Left kidney (tissue), 8 donors: ENCODE data around the gene CSAG3. TPM values are rescaled to one million over a fixed set of nuclear protein-coding genes. Genes with fewer than 3 reads are reported as not detected.
"Not testable (repeated sequence)": the region's sequence is repeated elsewhere in the genome, so short reads cannot be mapped to it uniquely, and the experiment has no call there.

ENCODE experiments used
- DNase-seq: peaks from one replicate; pipeline ENCODE4 v3.0.0-alpha.2; 2013
- long read RNA-seq, 8 donors: transcript quantifications; one replicate each; lab custom pipeline, GENCODE V29; 2026
- polyA plus RNA-seq: library from polyadenylated mRNA; unstranded; fragments of 120-200 nt; gene quantifications from one replicate; pipeline ENCODE4 v1.2.1, GENCODE V29; 2013; ENCODE audit not compliant: insufficient read length

Gene CSAG3
- not detected for polyA plus RNA-seq
- long read RNA-seq, donor 1, result 0 reads
- long read RNA-seq, donor 2, result 0 reads
- long read RNA-seq, donor 3, result 0 reads
- long read RNA-seq, donor 4, result 0 reads
- long read RNA-seq, donor 5, result 0 reads
- long read RNA-seq, donor 6, result 0 reads
- long read RNA-seq, donor 7, result 0 reads
- long read RNA-seq, donor 8, result 0 reads

GRCh38 chrX:152758918-152759317 is at the start of gene CSAG3:
Gene CSAG3, plus strand, starts transcription at chrX:152759218.
- not testable (repeated sequence) for DNase-seq

GRCh38 chrX:152713195-152713594 is 45.8 kb upstream of the CSAG3 start:
- not testable (repeated sequence) for DNase-seq

GRCh38 chrX:152713815-152714787 is 44.9 kb upstream of the CSAG3 start, which contains the start of gene MAGEA2B:
Gene MAGEA2B, plus strand, starts transcription at chrX:152714628. Its CDS starts 2,479 bp downstream, at chrX:152717107.
- not testable (repeated sequence) for DNase-seq

GRCh38 chrX:152725409-152725808 is 33.6 kb upstream of the CSAG3 start:
- DNase-seq, result no peak

GRCh38 chrX:152733261-152733975 is 25.6 kb upstream of the CSAG3 start, which contains the start of the genes CSAG1 and MAGEA12:
Gene CSAG1, minus strand, starts transcription at chrX:152733721. Its CDS starts 1,261 bp downstream, at chrX:152732460.
Gene MAGEA12, plus strand, starts transcription at chrX:152733757. Its CDS starts 2,405 bp downstream, at chrX:152736162.
- no peak for DNase-seq

GRCh38 chrX:152734143-152734858 is 24.7 kb upstream of the CSAG3 start:
- DNase-seq, result not testable (repeated sequence)

GRCh38 chrX:152735101-152735500 is 23.9 kb upstream of the CSAG3 start:
- DNase-seq, result no peak

- no peak for DNase-seq
Observed at GRCh38 chrX:152735860-152736511, 23.0 kb upstream of the CSAG3 start.

- DNase-seq, result not testable (repeated sequence)
Observed at GRCh38 chrX:152736528-152736927, 22.5 kb upstream of the CSAG3 start.

- no peak for DNase-seq
Observed at GRCh38 chrX:152738560-152738959, 20.5 kb upstream of the CSAG3 start.

GRCh38 chrX:152753686-152754650 is 5.0 kb upstream of the CSAG3 start, which contains the start of gene MAGEA2:
Gene MAGEA2, minus strand, starts transcription at chrX:152753842. Its CDS starts 2,479 bp downstream, at chrX:152751363.
- not testable (repeated sequence) for DNase-seq

- not testable (repeated sequence) for DNase-seq
Observed at GRCh38 chrX:152754871-152755270, 4.1 kb upstream of the CSAG3 start.

- DNase-seq, result not testable (repeated sequence)
Observed at GRCh38 chrX:152759544-152759943, 526 bp downstream of the CSAG3 start.

- not testable (repeated sequence) for DNase-seq
Observed at GRCh38 chrX:152761582-152761981, 2.6 kb downstream of the CSAG3 start.

- DNase-seq, result not testable (repeated sequence)
Observed at GRCh38 chrX:152766562-152766961, 7.5 kb downstream of the CSAG3 start.

- DNase-seq, result not testable (repeated sequence)
Observed at GRCh38 chrX:152769549-152770289, 10.7 kb downstream of the CSAG3 start, which contains the start of gene MAGEA6. Gene MAGEA6, minus strand, starts transcription at chrX:152769689. Its CDS starts 2,039 bp downstream, at chrX:152767650.

- DNase-seq, result not testable (repeated sequence)
Observed at GRCh38 chrX:152787062-152787461, 28.0 kb downstream of the CSAG3 start.

- DNase-seq, result no peak
Observed at GRCh38 chrX:152798945-152799344, 39.9 kb downstream of the CSAG3 start.

- DNase-seq, result no peak
Observed at GRCh38 chrX:152806035-152806434, 47.0 kb downstream of the CSAG3 start.
